MG63 (cell line): ENCODE data around the gene DUOXA2. TPM values are rescaled to one million over a fixed set of nuclear protein-coding genes. Genes with fewer than 3 reads are reported as not detected.
A peak's percentile ranks its signal among the peaks of the same experiment; 100 is the strongest.

Experiments
- DNase-seq: peaks from one replicate; pipeline ENCODE4 v3.0.0-alpha.2; 2020
- H3K27me3 ChIP-seq: fragments of 250-450 bp; sonication (Bioruptor Pico); 2 replicates; pipeline ENCODE4 v1.5.1; 2020; ENCODE audit warnings: mild to moderate bottlenecking, moderate library complexity
- H3K36me3 ChIP-seq: fragments of 250-450 bp; sonication (Bioruptor Pico); 2 replicates; pipeline ENCODE4 v1.5.1; 2020; ENCODE audit warnings: mild to moderate bottlenecking, moderate library complexity
- H3K4me3 ChIP-seq: fragments of 250-450 bp; sonication (Bioruptor Pico); 2 replicates; pipeline ENCODE4 v1.5.1; 2020; ENCODE audit warnings: mild to moderate bottlenecking, moderate library complexity
- H3K9me3 ChIP-seq: fragments of 250-450 bp; sonication (Bioruptor Pico); 2 replicates; pipeline ENCODE4 v1.5.1; 2020; ENCODE audit warnings: mild to moderate bottlenecking, moderate library complexity
- total RNA-seq: library from RNA; depleted of rRNA; stranded (reverse); fragments of >200 nt; shearing (Covaris generic); gene quantifications from 2 replicates; pipeline ENCODE4 v1.2.3, GENCODE V29; 2014; ENCODE audit warnings: low replicate concordance

The DUOXA2 gene
- total RNA-seq, 1 experiment from 2014 or later: not detected

GRCh38 chr15:45138814-45139765 is 25.0 kb downstream of the DUOXA2 start:
- no peak for DNase-seq
- Histone ChIP-seq H3K36me3 (no peaks in the 10 kb centered on the region), H3K4me3 (no peak overlapping the region), H3K9me3 (no peaks in the 10 kb centered on the region), H3K27me3 (no peaks in the 10 kb centered on the region)

DNA sequence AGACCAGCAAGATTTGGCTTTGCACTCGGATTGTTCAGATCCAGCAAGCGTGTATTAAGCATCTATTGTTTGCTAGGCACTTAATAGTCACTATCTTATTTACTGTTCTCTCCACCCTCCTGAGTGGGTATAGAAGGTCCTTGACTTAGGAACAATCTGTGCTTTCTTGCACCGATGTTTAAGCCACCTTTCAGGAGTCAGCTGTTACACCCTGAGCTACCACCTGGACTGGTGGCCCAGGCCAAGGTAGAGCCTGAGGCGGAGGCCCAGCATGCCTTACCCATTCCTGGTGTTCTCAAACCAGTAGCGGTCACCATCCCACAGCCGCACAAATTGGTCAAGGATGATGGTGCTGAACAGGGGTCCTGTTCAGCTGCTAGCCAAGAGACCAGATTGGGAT is 25.6 kb downstream of the DUOXA2 start:
- Histone ChIP-seq H3K27me3 (no peaks in the 10 kb centered on the region), H3K36me3 (no peaks in the 10 kb centered on the region), H3K9me3 (no peaks in the 10 kb centered on the region), H3K4me3 (no peak overlapping the region)
- no peak for DNase-seq

- Histone ChIP-seq H3K9me3 (no peaks in the 10 kb centered on the region), H3K4me3 (no peak overlapping the region), H3K36me3 (no peaks in the 10 kb centered on the region), H3K27me3 (no peaks in the 10 kb centered on the region)
- no peak for DNase-seq
These were observed 26.6 kb downstream of the DUOXA2 start for GRCh38 chr15:45140557-45141250.

DNA sequence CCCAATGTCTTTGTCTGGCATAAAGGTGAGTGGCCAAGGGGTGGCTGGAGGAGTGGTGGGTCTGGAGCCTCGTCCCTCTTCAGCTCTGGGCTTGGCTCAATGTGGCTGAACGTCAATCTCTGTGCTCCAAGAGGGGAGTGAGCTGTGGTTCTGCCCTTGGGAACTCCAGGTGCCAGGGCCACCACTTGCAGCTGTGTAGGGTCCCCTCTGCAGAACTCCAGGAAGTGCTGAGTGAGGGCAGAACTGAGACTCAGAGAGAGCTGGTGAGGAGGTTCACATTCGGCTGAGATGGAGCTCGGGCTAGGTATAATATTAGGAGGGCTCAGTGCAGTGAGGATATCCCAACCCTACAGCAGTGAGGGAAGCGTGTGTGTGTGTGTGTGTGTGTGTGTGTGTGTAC is 27.3 kb downstream of the DUOXA2 start:
- no peak overlapping the region for H3K4me3 ChIP-seq
- H3K36me3 ChIP-seq: no peaks in the 10 kb centered on the region
- no peaks in the 10 kb centered on the region for H3K27me3 ChIP-seq
- DNase-seq: no peak
- no peaks in the 10 kb centered on the region for H3K9me3 ChIP-seq

DNA sequence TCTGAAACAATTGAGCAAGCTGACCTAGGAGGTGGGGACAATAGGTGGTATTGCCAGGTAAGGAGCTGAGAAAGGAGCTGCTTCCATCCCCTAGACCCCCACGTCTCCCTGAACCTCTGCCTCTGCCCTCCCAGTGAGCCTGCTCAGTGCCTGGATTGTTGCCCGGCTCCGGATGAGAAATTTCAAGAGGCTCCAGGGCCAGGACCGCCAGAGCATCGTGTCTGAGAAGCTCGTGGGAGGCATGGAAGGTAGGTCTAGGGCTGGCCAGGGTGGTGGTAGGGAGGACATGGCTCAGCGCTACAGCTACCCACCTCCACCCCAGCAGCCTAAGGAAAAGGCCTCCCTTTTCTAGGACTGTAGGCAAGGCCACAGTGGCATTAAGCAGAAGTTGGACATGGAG is 28.9 kb downstream of the DUOXA2 start:
- no peaks in the 10 kb centered on the region for H3K27me3 ChIP-seq
- no peaks in the 10 kb centered on the region for H3K36me3 ChIP-seq
- no peak for DNase-seq
- no peak overlapping the region for H3K4me3 ChIP-seq
- no peaks in the 10 kb centered on the region for H3K9me3 ChIP-seq

GRCh38 chr15:45143946-45144345 is 29.8 kb downstream of the DUOXA2 start:
- H3K4me3 ChIP-seq: no peak overlapping the region
- no peaks in the 10 kb centered on the region for H3K9me3 ChIP-seq
- no peaks in the 10 kb centered on the region for H3K27me3 ChIP-seq
- no peaks in the 10 kb centered on the region for H3K36me3 ChIP-seq
- DNase-seq: no peak

- H3K4me3 ChIP-seq: no peak overlapping the region
- DNase-seq: no peak
- no peaks in the 10 kb centered on the region for H3K36me3 ChIP-seq
- no peaks in the 10 kb centered on the region for H3K9me3 ChIP-seq
- H3K27me3 ChIP-seq: no peaks in the 10 kb centered on the region
These were observed 30.6 kb downstream of the DUOXA2 start for GRCh38 chr15:45144775-45145174.

DNA sequence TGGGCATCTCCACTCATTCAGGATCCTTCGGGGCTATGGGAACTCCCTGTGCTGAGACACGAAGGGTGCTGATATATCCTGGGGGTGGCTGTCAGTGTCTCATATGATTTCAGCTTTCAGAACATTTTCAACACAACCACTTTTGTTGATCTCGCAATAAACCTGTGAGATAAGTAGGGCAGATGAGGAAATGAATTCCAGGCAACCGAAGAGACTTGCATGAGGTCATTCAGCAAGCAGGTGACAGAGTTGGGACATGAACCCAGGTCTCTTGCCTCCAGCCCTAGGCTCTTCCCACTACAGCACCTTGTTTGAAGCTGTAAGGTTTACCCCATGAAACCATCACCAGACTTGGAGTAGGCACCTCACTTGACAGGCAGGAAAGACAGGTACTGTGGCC is 32.3 kb downstream of the DUOXA2 start:
- Histone ChIP-seq H3K27me3 (no peaks in the 10 kb centered on the region), H3K4me3 (no peak overlapping the region), H3K36me3 (no peaks in the 10 kb centered on the region), H3K9me3 (no peaks in the 10 kb centered on the region)
- no peak for DNase-seq

- no peak for DNase-seq
- H3K27me3 ChIP-seq: no peaks in the 10 kb centered on the region
These were observed 33.5 kb downstream of the DUOXA2 start for GRCh38 chr15:45147606-45148005.

DNA sequence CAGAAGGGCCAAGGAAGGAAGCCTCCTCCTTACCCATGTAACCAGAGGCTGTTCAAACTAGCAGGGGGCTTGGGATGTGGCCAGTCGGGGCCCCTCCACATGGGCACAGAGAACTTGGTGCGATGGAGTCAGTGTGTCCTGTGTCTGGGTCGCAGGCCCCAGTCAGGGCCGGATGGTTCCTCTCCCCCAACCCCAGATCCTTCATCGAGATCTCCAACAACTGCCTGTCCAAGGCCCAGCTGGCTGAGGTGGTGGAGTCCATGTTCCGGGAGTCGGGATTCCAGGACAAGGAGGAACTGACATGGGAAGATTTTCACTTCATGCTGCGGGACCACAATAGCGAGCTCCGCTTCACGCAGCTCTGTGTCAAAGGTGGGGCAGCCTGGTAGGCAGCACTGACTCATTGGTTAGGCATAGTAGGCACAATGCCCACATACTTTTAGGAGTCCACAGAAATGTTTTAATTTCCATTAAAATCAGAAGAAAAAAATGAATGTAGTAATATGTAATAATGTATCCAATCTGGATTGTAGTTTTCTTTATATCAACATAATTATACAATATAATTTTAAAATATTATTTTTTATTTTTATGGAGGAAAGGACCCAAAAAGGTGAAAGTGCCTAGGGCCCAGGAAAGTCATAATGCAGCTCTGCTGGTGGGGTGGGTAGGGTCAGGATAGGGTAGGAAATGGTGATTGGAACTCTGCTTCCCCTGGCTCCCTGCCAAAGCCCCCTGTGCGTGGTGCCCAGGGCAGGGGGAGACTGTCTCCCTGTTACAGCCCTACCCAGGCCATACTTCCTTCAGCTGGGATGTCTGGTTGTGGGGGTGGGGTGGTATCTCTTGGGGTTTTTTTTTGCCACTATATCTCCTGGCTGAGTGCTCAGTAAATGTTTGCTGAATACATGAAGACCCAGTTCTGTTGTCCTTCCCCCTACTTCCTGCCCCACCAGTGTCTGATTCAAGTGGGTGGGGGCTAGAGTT is 34.2 kb downstream of the DUOXA2 start:
- peak; percentile 18 for DNase-seq
- Histone ChIP-seq H3K36me3 (no peaks in the 10 kb centered on the region), H3K9me3 (no peaks in the 10 kb centered on the region), H3K4me3 (no peak overlapping the region), H3K27me3 (no peaks in the 10 kb centered on the region)

More at GRCh38 chr15:45147606-45148005, 33.5 kb downstream of the DUOXA2 start:
- H3K4me3 ChIP-seq: no peak overlapping the region
- no peaks in the 10 kb centered on the region for H3K9me3 ChIP-seq
- H3K36me3 ChIP-seq: no peaks in the 10 kb centered on the region

DNA sequence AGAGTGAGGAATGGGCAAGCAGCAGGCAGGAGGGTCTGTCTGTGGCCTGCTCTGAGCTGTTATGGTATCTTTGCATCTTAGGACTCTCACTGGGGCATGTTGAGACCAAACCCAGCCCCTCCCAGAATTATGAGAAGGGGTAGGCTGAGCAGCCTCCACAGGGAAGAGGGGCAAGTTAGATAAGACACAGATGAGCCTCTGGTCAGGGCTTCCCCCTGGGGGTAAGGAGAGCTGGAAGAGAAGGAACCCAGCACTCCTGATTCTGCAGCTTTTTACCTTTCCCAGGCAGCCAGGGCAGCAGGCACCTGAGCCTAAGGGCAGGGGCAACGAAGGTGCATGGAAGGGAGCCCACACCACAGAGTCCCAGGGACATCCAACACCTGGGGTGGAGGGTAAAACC is 34.9 kb downstream of the DUOXA2 start:
- no peak overlapping the region for H3K4me3 ChIP-seq
- no peak for DNase-seq
- H3K9me3 ChIP-seq: no peaks in the 10 kb centered on the region
- H3K27me3 ChIP-seq: no peaks in the 10 kb centered on the region
- no peaks in the 10 kb centered on the region for H3K36me3 ChIP-seq

GRCh38 chr15:45150481-45150880 is 36.4 kb downstream of the DUOXA2 start:
- H3K36me3 ChIP-seq: no peaks in the 10 kb centered on the region
- H3K27me3 ChIP-seq: no peaks in the 10 kb centered on the region
- H3K9me3 ChIP-seq: no peaks in the 10 kb centered on the region
- no peak overlapping the region for H3K4me3 ChIP-seq
- no peak for DNase-seq

DNA sequence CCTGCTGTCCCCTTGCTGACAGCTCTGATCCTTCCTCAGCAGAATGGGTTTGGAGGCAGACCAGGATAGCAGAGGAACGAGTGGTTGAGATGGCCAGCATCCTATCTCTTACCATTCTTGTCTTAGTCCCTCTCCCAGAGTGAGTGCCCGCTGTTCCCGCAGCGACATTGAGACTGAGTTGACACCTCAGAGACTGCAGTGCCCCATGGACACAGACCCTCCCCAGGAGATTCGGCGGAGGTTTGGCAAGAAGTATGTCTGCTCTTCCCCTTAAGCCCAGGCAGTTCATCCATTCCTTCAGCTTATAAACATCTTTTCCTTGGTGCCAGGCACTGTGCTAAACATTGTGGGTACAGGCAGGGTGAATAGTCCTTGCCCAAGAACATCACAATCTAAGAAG is 36.9 kb downstream of the DUOXA2 start:
- H3K36me3 ChIP-seq: no peaks in the 10 kb centered on the region
- H3K9me3 ChIP-seq: no peaks in the 10 kb centered on the region
- no peak for DNase-seq
- no peaks in the 10 kb centered on the region for H3K27me3 ChIP-seq
- H3K4me3 ChIP-seq: no peak overlapping the region

GRCh38 chr15:45151998-45152828 is 38.1 kb downstream of the DUOXA2 start:
- no peaks in the 10 kb centered on the region for H3K27me3 ChIP-seq
- no peaks in the 10 kb centered on the region for H3K9me3 ChIP-seq
- no peak overlapping the region for H3K4me3 ChIP-seq
- no peak for DNase-seq
- no peaks in the 10 kb centered on the region for H3K36me3 ChIP-seq

- no peak for DNase-seq
- no peaks in the 10 kb centered on the region for H3K9me3 ChIP-seq
- H3K27me3 ChIP-seq: no peaks in the 10 kb centered on the region
- H3K36me3 ChIP-seq: no peaks in the 10 kb centered on the region
- H3K4me3 ChIP-seq: no peak overlapping the region
These were observed 41.6 kb downstream of the DUOXA2 start for GRCh38 chr15:45155739-45156138.
